HCT116 (cell line): ENCODE data around the gene PLA2G5. TPM values are rescaled to one million over a fixed set of nuclear protein-coding genes. Genes with fewer than 3 reads are reported as not detected.

Experiments used
- ATAC-seq: fragments of 200-7000 bp; cut with Tn5 transposase; 2 replicates; pipeline ENCODE4 v1.9.1; 2020; ENCODE audit warnings: mild to moderate bottlenecking, moderate library complexity
- BruUV-seq: library from RNA; stranded (reverse); fragments of 400-500 nt; replicated peaks from 2 replicates; lab custom pipeline; 2021; lab: Mats Ljungman, UMichigan
- CTCF ChIA-PET: fragments of 300-600 bp; sonication (Branson Sonifier 250); formaldehyde crosslinking; loops from one replicate; lab custom pipeline; 2021; ENCODE audit warnings: antibody characterized with exemption; lab: Charles Lee
- POLR2A ChIA-PET: fragments of 300-600, 350-600 bp; sonication (Branson Sonifier 250); formaldehyde crosslinking; loops from one replicate; lab custom pipeline; 2021; ENCODE audit warnings: antibody characterized with exemption; lab: Charles Lee
- RAD21 ChIA-PET, 2 experiments: fragments of 300-600 bp; sonication (Branson Sonifier 250); formaldehyde crosslinking; loops; one replicate each; lab custom pipeline; 2023; ENCODE audit warnings: low total read pairs in 2 of 2; ENCODE audit not compliant: uncharacterized antibody in 2 of 2, unreplicated experiment in 2 of 2, low non-redundant PET in 1 of 2; lab: Charles Lee
- DNase-seq: peaks from one replicate; pipeline ENCODE4 v3.0.0-alpha.2; 2010; ENCODE audit warnings: low read depth, low spot score
- H2AFZ ChIP-seq: fragments of 200-600 bp; shearing (Covaris generic), sonication (generic); 2 replicates; pipeline ENCODE4 v1.6.1; 2017; ENCODE audit warnings: low read depth, mixed run types, mixed read lengths, antibody characterized with exemption, low read length; ENCODE audit not compliant: poor library complexity, severe bottlenecking
- H3K27ac ChIP-seq: 2 replicates; pipeline ENCODE4 v1.5.1; 2012; ENCODE audit warnings: low read depth, low read length
- H3K27me3 ChIP-seq: fragments of 200-600 bp; sonication (generic); 2 replicates; pipeline ENCODE4 v1.6.1; 2016; ENCODE audit warnings: mixed run types, low read length, mixed read lengths; ENCODE audit not compliant: insufficient read depth
- H3K36me3 ChIP-seq, 2 experiments: fragments of 200-500 bp in 1 of 2; fragments of 200-600 bp in 1 of 2; sonication (Bioruptor generic) in 1 of 2; sonication (generic) in 1 of 2; 2 replicates each; pipeline versions ENCODE4 v1.5.1 to v1.6.1; 2014 to 2016; ENCODE audit warnings: low read length in 2 of 2, inconsistent platforms in 1 of 2, mixed read lengths in 1 of 2, mixed run types in 1 of 2; ENCODE audit not compliant: insufficient read depth in 2 of 2, control insufficient read depth in 1 of 2
- H3K4me1 ChIP-seq, 2 experiments: fragments of 200-600 bp in 1 of 2; sonication (generic) in 1 of 2; 2 replicates each; pipeline versions ENCODE4 v1.5.1 to v1.6.1; 2012 to 2017; ENCODE audit warnings: low read length in 2 of 2, inconsistent platforms in 1 of 2, mild to moderate bottlenecking in 1 of 2, mixed read lengths in 1 of 2, mixed run types in 1 of 2, moderate library complexity in 1 of 2; ENCODE audit not compliant: insufficient read depth in 2 of 2, control insufficient read depth in 1 of 2
- H3K4me2 ChIP-seq: fragments of 200-600 bp; sonication (generic); 2 replicates; pipeline ENCODE4 v1.6.1; 2017; ENCODE audit warnings: mixed run types, low read length, mixed read lengths
- H3K4me3 ChIP-seq, 2 experiments: fragments of 200-600 bp in 1 of 2; sonication (generic) in 1 of 2; replicated peaks in 1 of 2; 2 replicates each; pipeline ENCODE4 v1.5.1; 2011 to 2016; ENCODE audit warnings: low read length in 2 of 2, control low read depth in 1 of 2, low read depth in 1 of 2, mild to moderate bottlenecking in 1 of 2, mixed read lengths in 1 of 2, mixed run types in 1 of 2
- H3K79me2 ChIP-seq: fragments of 200-600 bp; sonication (generic); 2 replicates; pipeline ENCODE4 v1.6.1; 2017; ENCODE audit warnings: mild to moderate bottlenecking, mixed run types, low read length, moderate library complexity, mixed read lengths; ENCODE audit not compliant: insufficient read depth
- H3K9ac ChIP-seq: fragments of 200-600 bp; sonication (generic); 2 replicates; pipeline ENCODE4 v1.6.1; 2016; ENCODE audit warnings: low read length, mixed read lengths
- H3K9me2 ChIP-seq: fragments of 200-600 bp; sonication (generic), shearing (Covaris generic); 2 replicates; pipeline ENCODE4 v1.6.1; 2017; ENCODE audit warnings: mixed run types, mild to moderate bottlenecking, moderate library complexity; ENCODE audit not compliant: insufficient read depth
- H3K9me3 ChIP-seq, 2 experiments: fragments of 200-500 bp in 1 of 2; fragments of 200-600 bp in 1 of 2; sonication (Bioruptor generic) in 1 of 2; sonication (generic) in 1 of 2; 2 replicates each; pipeline ENCODE4 v1.6.1; 2014 to 2017; ENCODE audit warnings: low read length in 2 of 2, mixed read lengths in 2 of 2, inconsistent platforms in 1 of 2, low read depth in 1 of 2, mild to moderate bottlenecking in 1 of 2, mixed run types in 1 of 2, moderate library complexity in 1 of 2; ENCODE audit not compliant: control insufficient read depth in 1 of 2, insufficient read depth in 1 of 2
- H4K20me1 ChIP-seq: fragments of 200-600 bp; sonication (generic), shearing (Covaris generic); 2 replicates; pipeline ENCODE4 v1.6.1; 2017; ENCODE audit warnings: mixed run types, mild to moderate bottlenecking, moderate library complexity; ENCODE audit not compliant: insufficient read depth
- ATF3 ChIP-seq: IDR thresholded peaks from 2 replicates; pipeline ENCODE4 v1.6.1; 2012
- CBX3 ChIP-seq: IDR thresholded peaks from 2 replicates; pipeline ENCODE4 v1.6.1; 2012; ENCODE audit warnings: low read depth
- CEBPB ChIP-seq: IDR thresholded peaks from 2 replicates; pipeline ENCODE4 v1.6.1; 2012; ENCODE audit warnings: low read depth
- EZH2 ChIP-seq: fragments of 200-600 bp; sonication (generic); IDR thresholded peaks from 2 replicates; pipeline ENCODE4 v1.6.1; 2017; ENCODE audit warnings: antibody characterized with exemption, mixed run types
- FOSL1 ChIP-seq: IDR thresholded peaks from 2 replicates; pipeline ENCODE4 v1.6.1; 2012; ENCODE audit warnings: low read depth
- JUND ChIP-seq: IDR thresholded peaks from 2 replicates; pipeline ENCODE4 v1.6.1; 2012
- MAX ChIP-seq: IDR thresholded peaks from 2 replicates; pipeline ENCODE4 v1.6.1; 2012
- POLR2A ChIP-seq: IDR thresholded peaks from 2 replicates; pipeline ENCODE4 v1.7.0; 2011; ENCODE audit warnings: borderline replicate concordance; ENCODE audit not compliant: insufficient read depth, insufficient read length; ENCODE audit errors: extremely low read depth
- RAD21 ChIP-seq: IDR thresholded peaks from 2 replicates; pipeline ENCODE4 v1.6.1; 2012; ENCODE audit warnings: low read depth, mild to moderate bottlenecking
- SIN3A ChIP-seq: IDR thresholded peaks from 2 replicates; pipeline ENCODE4 v1.6.1; 2012; ENCODE audit warnings: low read depth
- SP1 ChIP-seq: IDR thresholded peaks from 2 replicates; pipeline ENCODE4 v1.6.1; 2012; ENCODE audit warnings: low read depth
- TCF7L2 ChIP-seq: IDR thresholded peaks from 2 replicates; pipeline ENCODE4 v1.7.0; 2011; ENCODE audit warnings: borderline replicate concordance, inconsistent platforms; ENCODE audit not compliant: insufficient read depth, insufficient read length; ENCODE audit errors: extremely low read depth
- ZFX ChIP-seq: fragments of 450-650 bp; IDR thresholded peaks from 2 replicates; pipeline ENCODE4 v1.6.1; 2017
- intact Hi-C: fragments of 100-400 bp; cut with micrococcal nuclease; formaldehyde crosslinking; loops from 2 replicates; pipeline ENCODE4 v1.10.0; 2022
- total RNA-seq: library from RNA; stranded (reverse); gene quantifications from one replicate; pipeline ENCODE4 v1.2.1, GENCODE V29; 2021; ENCODE audit not compliant: unreplicated experiment
- TF ChIP-seq, protein P1 (sequence below), 3 experiments: fragments of 200-600 bp in 1 of 3; sonication (generic) in 1 of 3; IDR thresholded peaks in 2 of 3; conservative IDR thresholded peaks in 1 of 3; 2 replicates each; pipeline ENCODE4 v1.5.1; 2012 to 2017; ENCODE audit warnings: low read depth in 2 of 3, low read length in 2 of 3, antibody characterized with exemption in 1 of 3, borderline replicate concordance in 1 of 3, control low read depth in 1 of 3, mild to moderate bottlenecking in 1 of 3, mixed read lengths in 1 of 3, mixed run types in 1 of 3, moderate library complexity in 1 of 3; ENCODE audit not compliant: insufficient read depth in 1 of 3
- TF ChIP-seq, protein P2 (sequence below): IDR thresholded peaks from 2 replicates; pipeline ENCODE4 v1.6.1; 2012; ENCODE audit warnings: low read depth

PLA2G5 gene
- total RNA-seq, 1 experiment from 2014 or later: not detected

DNA sequence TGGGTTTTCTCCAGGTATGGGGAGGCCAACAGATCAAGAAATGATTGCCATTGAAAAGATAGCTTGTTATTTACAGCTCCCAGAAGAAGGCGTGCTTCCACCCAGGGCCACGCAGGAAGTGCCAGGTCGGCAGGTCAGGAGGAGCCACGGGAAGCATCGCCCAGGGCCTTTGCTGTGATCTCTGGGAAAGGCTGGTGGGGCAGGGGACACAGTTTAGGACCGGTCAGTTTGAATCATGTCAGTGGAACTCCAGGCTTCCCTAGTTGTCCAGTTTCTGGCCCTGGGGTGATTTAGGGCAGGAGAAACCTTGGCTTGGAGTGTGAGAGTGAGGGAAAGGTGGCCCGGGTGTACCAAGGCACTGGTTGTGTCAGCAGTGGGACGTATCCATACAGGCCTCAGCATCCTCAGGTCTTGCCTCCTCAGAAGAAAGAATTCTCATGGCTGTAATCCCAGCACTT lies 11.4 kb downstream of the PLA2G5 start:
- H3K4me1 ChIP-seq: no peaks in the 10 kb centered on the region
- ATAC-seq (no peak), DNase-seq (no peak)
- POLR2A ChIA-PET: no interaction called here
- H3K4me2 ChIP-seq: no peak overlapping the region
- no peaks in the 10 kb centered on the region for H3K79me2 ChIP-seq
- TF ChIP-seq CBX3: no peak
- TF ChIP-seq SP1: no peak
- no peak for TF ChIP-seq SIN3A
- no peak for TF ChIP-seq FOSL1
- no peak for TF ChIP-seq TCF7L2
- no peak for TF ChIP-seq MAX
- no peak for TF ChIP-seq CEBPB
- TF ChIP-seq, protein P1, sequence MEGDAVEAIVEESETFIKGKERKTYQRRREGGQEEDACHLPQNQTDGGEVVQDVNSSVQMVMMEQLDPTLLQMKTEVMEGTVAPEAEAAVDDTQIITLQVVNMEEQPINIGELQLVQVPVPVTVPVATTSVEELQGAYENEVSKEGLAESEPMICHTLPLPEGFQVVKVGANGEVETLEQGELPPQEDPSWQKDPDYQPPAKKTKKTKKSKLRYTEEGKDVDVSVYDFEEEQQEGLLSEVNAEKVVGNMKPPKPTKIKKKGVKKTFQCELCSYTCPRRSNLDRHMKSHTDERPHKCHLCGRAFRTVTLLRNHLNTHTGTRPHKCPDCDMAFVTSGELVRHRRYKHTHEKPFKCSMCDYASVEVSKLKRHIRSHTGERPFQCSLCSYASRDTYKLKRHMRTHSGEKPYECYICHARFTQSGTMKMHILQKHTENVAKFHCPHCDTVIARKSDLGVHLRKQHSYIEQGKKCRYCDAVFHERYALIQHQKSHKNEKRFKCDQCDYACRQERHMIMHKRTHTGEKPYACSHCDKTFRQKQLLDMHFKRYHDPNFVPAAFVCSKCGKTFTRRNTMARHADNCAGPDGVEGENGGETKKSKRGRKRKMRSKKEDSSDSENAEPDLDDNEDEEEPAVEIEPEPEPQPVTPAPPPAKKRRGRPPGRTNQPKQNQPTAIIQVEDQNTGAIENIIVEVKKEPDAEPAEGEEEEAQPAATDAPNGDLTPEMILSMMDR (IDR thresholded peaks at IDR 0.05 in 2 of 3, conservative IDR thresholded peaks at IDR 0.05 in 1 of 3; ENCODE audit: borderline replicate concordance in 1 of 3, insufficient read depth in 1 of 3, low read depth in 2 of 3, low read length in 2 of 3): no peak
- TF ChIP-seq, all 23 proteins: peak for 0
- BruUV-seq: no TSS peak
- RAD21 ChIA-PET: no interaction called here
- Histone ChIP-seq H3K9ac (no peak overlapping the region), H4K20me1 (no peaks in the 10 kb centered on the region), H3K4me3 (no peak overlapping the region), H3K9me2 (no peaks in the 10 kb centered on the region), H3K27ac (no peak overlapping the region), H3K36me3 (no peaks in the 10 kb centered on the region), H3K9me3 (no peaks in the 10 kb centered on the region), H2AFZ (no peak overlapping the region), H3K27me3 (no peaks in the 10 kb centered on the region)
- CTCF ChIA-PET: no interaction called here
- intact Hi-C loops: no loop called here

DNA sequence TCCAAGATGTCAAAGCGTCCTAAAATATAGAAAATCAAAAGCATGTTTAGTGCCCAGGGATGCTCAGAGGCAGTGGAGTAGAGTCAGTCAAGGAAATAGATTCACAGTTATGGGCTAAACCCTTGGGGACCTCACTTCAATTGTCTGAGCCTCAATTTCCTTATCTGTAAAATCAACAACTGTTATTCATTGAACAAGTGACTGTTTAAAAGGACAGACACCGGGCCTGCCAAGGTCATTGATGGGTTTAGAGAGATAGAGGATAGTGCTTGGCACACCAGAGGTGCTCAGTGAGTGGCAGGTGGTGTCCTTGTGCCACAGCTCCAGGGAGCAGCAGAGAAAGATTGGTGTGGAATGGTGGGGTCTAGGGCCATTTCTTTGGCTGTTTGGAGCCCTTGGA lies 12.8 kb downstream of the PLA2G5 start:
- ChIA-PET POLR2A (no interaction called here), RAD21 (no interaction called here)
- Histone ChIP-seq H3K9me2 (no peaks in the 10 kb centered on the region), H3K27me3 (no peaks in the 10 kb centered on the region), H2AFZ (no peak overlapping the region), H3K9me3 (no peaks in the 10 kb centered on the region), H3K79me2 (no peaks in the 10 kb centered on the region), H3K27ac (no peak overlapping the region), H3K4me3 (no peak overlapping the region), H3K4me1 (no peaks in the 10 kb centered on the region), H4K20me1 (no peaks in the 10 kb centered on the region), H3K36me3 (no peaks in the 10 kb centered on the region), H3K9ac (no peak overlapping the region), H3K4me2 (no peak overlapping the region)
- intact Hi-C loops: no loop called here
- DNase-seq: no peak
- ATAC-seq: no peak
- BruUV-seq: no TSS peak
- TF ChIP-seq RAD21 (no peak), CBX3 (no peak), MAX (no peak), POLR2A (no peak), CEBPB (no peak), ZFX (no peak), FOSL1 (no peak), JUND (no peak), EZH2 (no peak), ATF3 (no peak)
- TF ChIP-seq, protein P2, sequence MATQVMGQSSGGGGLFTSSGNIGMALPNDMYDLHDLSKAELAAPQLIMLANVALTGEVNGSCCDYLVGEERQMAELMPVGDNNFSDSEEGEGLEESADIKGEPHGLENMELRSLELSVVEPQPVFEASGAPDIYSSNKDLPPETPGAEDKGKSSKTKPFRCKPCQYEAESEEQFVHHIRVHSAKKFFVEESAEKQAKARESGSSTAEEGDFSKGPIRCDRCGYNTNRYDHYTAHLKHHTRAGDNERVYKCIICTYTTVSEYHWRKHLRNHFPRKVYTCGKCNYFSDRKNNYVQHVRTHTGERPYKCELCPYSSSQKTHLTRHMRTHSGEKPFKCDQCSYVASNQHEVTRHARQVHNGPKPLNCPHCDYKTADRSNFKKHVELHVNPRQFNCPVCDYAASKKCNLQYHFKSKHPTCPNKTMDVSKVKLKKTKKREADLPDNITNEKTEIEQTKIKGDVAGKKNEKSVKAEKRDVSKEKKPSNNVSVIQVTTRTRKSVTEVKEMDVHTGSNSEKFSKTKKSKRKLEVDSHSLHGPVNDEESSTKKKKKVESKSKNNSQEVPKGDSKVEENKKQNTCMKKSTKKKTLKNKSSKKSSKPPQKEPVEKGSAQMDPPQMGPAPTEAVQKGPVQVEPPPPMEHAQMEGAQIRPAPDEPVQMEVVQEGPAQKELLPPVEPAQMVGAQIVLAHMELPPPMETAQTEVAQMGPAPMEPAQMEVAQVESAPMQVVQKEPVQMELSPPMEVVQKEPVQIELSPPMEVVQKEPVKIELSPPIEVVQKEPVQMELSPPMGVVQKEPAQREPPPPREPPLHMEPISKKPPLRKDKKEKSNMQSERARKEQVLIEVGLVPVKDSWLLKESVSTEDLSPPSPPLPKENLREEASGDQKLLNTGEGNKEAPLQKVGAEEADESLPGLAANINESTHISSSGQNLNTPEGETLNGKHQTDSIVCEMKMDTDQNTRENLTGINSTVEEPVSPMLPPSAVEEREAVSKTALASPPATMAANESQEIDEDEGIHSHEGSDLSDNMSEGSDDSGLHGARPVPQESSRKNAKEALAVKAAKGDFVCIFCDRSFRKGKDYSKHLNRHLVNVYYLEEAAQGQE: no peak
- TF ChIP-seq, all 23 proteins: peak for 0
- CTCF ChIA-PET: no interaction called here
